GM13977 (cell line): ENCODE measurements around the gene OCA2.

ENCODE experiments used
- DNase-seq: peaks from one replicate; pipeline ENCODE4 v3.0.0; 2012; ENCODE audit warnings: low spot score
- in situ Hi-C: fragments of 300-500 bp; cut with MboI; formaldehyde crosslinking; loops from one replicate; pipeline ENCODE4 v1.12.0; 2022; ENCODE audit warnings: low sequenced_read_pairs, low pct_unique_long_range_greater_than_20kb, mixed read lengths, inconsistent platforms; ENCODE audit not compliant: unreplicated experiment
- TF ChIP-seq, protein P1 (sequence below): IDR thresholded peaks from 2 replicates; pipeline ENCODE4 v1.5.1; 2012; ENCODE audit warnings: mild to moderate bottlenecking, control low read depth; ENCODE audit not compliant: insufficient read depth; ENCODE audit errors: extremely low read depth, missing control alignments

OCA2 gene

DNA sequence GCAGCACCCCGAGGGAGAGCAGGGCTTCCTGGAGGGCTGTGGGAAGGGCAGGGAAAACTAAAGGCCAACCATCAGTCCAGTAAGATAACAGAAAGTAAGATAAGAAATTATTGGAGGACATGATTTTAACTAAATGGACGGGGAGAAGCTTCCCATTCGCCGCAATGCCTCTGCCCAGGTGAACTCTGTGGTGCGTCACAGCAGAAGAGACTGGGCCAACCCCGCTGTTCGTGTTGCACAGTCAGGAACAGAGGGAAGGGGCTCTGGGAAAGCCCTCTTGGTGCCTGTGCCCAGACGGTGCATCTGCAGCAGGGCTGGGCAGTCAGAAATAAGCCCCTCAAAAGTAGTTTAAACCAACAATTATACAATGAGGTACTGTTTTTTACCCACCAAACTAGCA, 284.1 kb downstream of the OCA2 start:
- in situ Hi-C loops, result no loop called here
- TF ChIP-seq, protein P1, sequence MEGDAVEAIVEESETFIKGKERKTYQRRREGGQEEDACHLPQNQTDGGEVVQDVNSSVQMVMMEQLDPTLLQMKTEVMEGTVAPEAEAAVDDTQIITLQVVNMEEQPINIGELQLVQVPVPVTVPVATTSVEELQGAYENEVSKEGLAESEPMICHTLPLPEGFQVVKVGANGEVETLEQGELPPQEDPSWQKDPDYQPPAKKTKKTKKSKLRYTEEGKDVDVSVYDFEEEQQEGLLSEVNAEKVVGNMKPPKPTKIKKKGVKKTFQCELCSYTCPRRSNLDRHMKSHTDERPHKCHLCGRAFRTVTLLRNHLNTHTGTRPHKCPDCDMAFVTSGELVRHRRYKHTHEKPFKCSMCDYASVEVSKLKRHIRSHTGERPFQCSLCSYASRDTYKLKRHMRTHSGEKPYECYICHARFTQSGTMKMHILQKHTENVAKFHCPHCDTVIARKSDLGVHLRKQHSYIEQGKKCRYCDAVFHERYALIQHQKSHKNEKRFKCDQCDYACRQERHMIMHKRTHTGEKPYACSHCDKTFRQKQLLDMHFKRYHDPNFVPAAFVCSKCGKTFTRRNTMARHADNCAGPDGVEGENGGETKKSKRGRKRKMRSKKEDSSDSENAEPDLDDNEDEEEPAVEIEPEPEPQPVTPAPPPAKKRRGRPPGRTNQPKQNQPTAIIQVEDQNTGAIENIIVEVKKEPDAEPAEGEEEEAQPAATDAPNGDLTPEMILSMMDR, result no peak
- no peak for DNase-seq

- no peak for DNase-seq
- TF ChIP-seq, protein P1, result no peak
- in situ Hi-C loops, result no loop called here
These were observed 286.0 kb downstream of the OCA2 start for GRCh38 chr15:27813139-27813538.

- in situ Hi-C loops, result no loop called here
- TF ChIP-seq, protein P1, result no peak
- no peak for DNase-seq
These were observed 290.9 kb downstream of the OCA2 start for GRCh38 chr15:27808182-27808581.

DNA sequence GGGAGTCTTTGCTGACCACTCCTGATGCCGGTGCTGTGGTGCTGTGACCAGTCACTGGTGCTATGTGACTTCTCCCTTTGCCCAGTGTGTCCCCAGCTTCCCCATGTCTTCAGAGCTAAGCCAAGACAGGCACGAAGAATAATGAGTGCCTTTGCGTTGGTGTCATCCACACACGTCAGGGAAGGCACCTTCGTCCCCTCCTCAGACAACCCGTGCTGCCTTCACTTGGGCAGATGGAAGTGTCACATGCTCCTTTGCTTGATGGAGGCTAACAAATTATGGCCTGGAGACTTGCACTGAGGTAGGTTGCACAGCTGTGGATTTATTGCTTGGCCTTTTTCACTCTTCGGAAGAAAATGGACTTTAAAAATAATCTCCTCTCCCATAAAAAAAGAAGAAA, 291.8 kb downstream of the OCA2 start:
- DNase-seq, result no peak
- in situ Hi-C loops, result no loop called here
- TF ChIP-seq, protein P1, result no peak

DNA sequence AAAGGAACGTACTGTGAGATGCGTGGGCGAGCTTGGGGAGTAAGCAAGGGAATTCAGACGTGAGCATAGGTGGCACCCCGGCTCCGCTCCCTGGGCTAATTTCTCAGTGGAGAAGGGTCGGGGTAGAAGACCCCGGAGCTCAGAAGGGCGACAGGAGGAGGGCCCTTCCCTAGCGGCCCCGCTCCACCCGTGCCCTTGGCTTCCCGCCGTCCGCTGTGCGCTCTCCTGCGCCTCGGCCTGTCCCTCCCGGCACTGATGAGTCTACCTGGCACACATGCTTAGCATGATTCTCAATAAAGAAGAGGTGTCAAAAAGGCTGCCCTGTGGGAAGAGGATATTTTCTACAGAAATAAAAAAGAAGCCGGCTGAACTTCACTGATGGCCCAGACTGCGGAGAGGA, 292.7 kb downstream of the OCA2 start:
- DNase-seq, result no peak
- in situ Hi-C loops, result no loop called here
- TF ChIP-seq, protein P1, result no peak

- no peak for DNase-seq
- in situ Hi-C loops, result no loop called here
- TF ChIP-seq, protein P1, result no peak
These were observed 293.6 kb downstream of the OCA2 start for GRCh38 chr15:27805261-27806220.
